RPMI8226 (cell line): ENCODE results near the gene PPP2R5C.

Source experiments
- DNase-seq: peaks from one replicate; pipeline ENCODE4 v3.0.0-alpha.2; 2015

Gene PPP2R5C

GRCh38 chr14:101844751-101845150, 83.2 kb downstream of the PPP2R5C start:
- no peak for DNase-seq

GRCh38 chr14:101845496-101845895, 84.0 kb downstream of the PPP2R5C start:
- no peak for DNase-seq

GRCh38 chr14:101845896-101846295, 84.4 kb downstream of the PPP2R5C start:
- no peak for DNase-seq

- DNase-seq = no peak
Observed at GRCh38 chr14:101849125-101849524, 87.6 kb downstream of the PPP2R5C start.

GRCh38 chr14:101849640-101850039, 88.1 kb downstream of the PPP2R5C start:
- no peak for DNase-seq

- DNase-seq = no peak
Observed at GRCh38 chr14:101851183-101851582, 89.7 kb downstream of the PPP2R5C start.

GRCh38 chr14:101851736-101852405, 90.4 kb downstream of the PPP2R5C start:
- no peak for DNase-seq

GRCh38 chr14:101852785-101853184, 91.3 kb downstream of the PPP2R5C start:
- no peak for DNase-seq

- no peak for DNase-seq
Observed at GRCh38 chr14:101853455-101854018, 92.0 kb downstream of the PPP2R5C start.

GRCh38 chr14:101854366-101854765, 92.9 kb downstream of the PPP2R5C start:
- no peak for DNase-seq

GRCh38 chr14:101855958-101856357, 94.4 kb downstream of the PPP2R5C start:
- DNase-seq = no peak

GRCh38 chr14:101856536-101856935, 95.0 kb downstream of the PPP2R5C start:
- DNase-seq = no peak

GRCh38 chr14:101857226-101857625, 95.7 kb downstream of the PPP2R5C start:
- no peak for DNase-seq

- DNase-seq = no peak
Observed at GRCh38 chr14:101858791-101859537, 97.5 kb downstream of the PPP2R5C start.

GRCh38 chr14:101859538-101859902, 98.0 kb downstream of the PPP2R5C start:
- no peak for DNase-seq

GRCh38 chr14:101859958-101860357, 98.4 kb downstream of the PPP2R5C start:
- no peak for DNase-seq

- DNase-seq = no peak
Observed at GRCh38 chr14:101861464-101861863, 100.0 kb downstream of the PPP2R5C start.

- no peak for DNase-seq
Observed at GRCh38 chr14:101862177-101862576, 100.7 kb downstream of the PPP2R5C start.

- DNase-seq = no peak
Observed at GRCh38 chr14:101862711-101863110, 101.2 kb downstream of the PPP2R5C start.

- DNase-seq = no peak
Observed at GRCh38 chr14:101865288-101865687, 103.8 kb downstream of the PPP2R5C start.

GRCh38 chr14:101867854-101868253, 106.3 kb downstream of the PPP2R5C start:
- no peak for DNase-seq

GRCh38 chr14:101869217-101869616, 107.7 kb downstream of the PPP2R5C start:
- DNase-seq = no peak

- DNase-seq = no peak
Observed at GRCh38 chr14:101870273-101870939, 108.9 kb downstream of the PPP2R5C start.

GRCh38 chr14:101872346-101872745, 110.8 kb downstream of the PPP2R5C start:
- DNase-seq = no peak
